ENCODE measurements around the gene ADCY3.

ADCY3 gene

GRCh38 chr2:24924732-24925131 lies 4.7 kb upstream of the ADCY3 start:
- no peak for DNase-seq

GRCh38 chr2:24924266-24924665 lies 4.2 kb upstream of the ADCY3 start:
- no peak for DNase-seq

- DNase-seq = no peak
Measured at GRCh38 chr2:24923106-24923505, 3.1 kb upstream of the ADCY3 start.

- DNase-seq = no peak
Measured at GRCh38 chr2:24922556-24922955, 2.5 kb upstream of the ADCY3 start.

- peak; percentile 21 for DNase-seq
Measured at GRCh38 chr2:24920809-24921441, 888 bp upstream of the ADCY3 start.

GRCh38 chr2:24919506-24920097 lies 435 bp downstream of the ADCY3 start:
- DNase-seq = no peak

GRCh38 chr2:24919037-24919505 lies 966 bp downstream of the ADCY3 start:
- DNase-seq = no peak

- no peak for DNase-seq
Measured at GRCh38 chr2:24918326-24919036, 1.6 kb downstream of the ADCY3 start.

GRCh38 chr2:24917731-24918325 lies 2.2 kb downstream of the ADCY3 start:
- DNase-seq = no peak

GRCh38 chr2:24917086-24917485 lies 3.0 kb downstream of the ADCY3 start:
- DNase-seq = no peak

GRCh38 chr2:24915796-24916195 lies 4.2 kb downstream of the ADCY3 start:
- no peak for DNase-seq

- DNase-seq = no peak
Measured at GRCh38 chr2:24915175-24915574, 4.9 kb downstream of the ADCY3 start.

GRCh38 chr2:24914713-24915112 lies 5.3 kb downstream of the ADCY3 start:
- DNase-seq = no peak

GRCh38 chr2:24913911-24914310 lies 6.1 kb downstream of the ADCY3 start:
- no peak for DNase-seq

GRCh38 chr2:24912986-24913385 lies 7.1 kb downstream of the ADCY3 start:
- DNase-seq = no peak

GRCh38 chr2:24912523-24912922 lies 7.5 kb downstream of the ADCY3 start:
- DNase-seq = no peak

GRCh38 chr2:24910245-24910644 lies 9.8 kb downstream of the ADCY3 start:
- no peak for DNase-seq

- DNase-seq = no peak
Measured at GRCh38 chr2:24909555-24910177, 10.4 kb downstream of the ADCY3 start.

GRCh38 chr2:24908461-24908901 lies 11.6 kb downstream of the ADCY3 start:
- no peak for DNase-seq

GRCh38 chr2:24907116-24907515 lies 12.9 kb downstream of the ADCY3 start:
- DNase-seq = no peak

GRCh38 chr2:24906466-24906865 lies 13.6 kb downstream of the ADCY3 start:
- DNase-seq = no peak

- no peak for DNase-seq
Measured at GRCh38 chr2:24903161-24904103, 16.6 kb downstream of the ADCY3 start.
